PFSK-1 (cell line): ENCODE results near the gene HMX1.

Experiments
- POLR2AphosphoS5 ChIP-seq: IDR thresholded peaks from 2 replicates; pipeline ENCODE4 v1.6.1; 2012; ENCODE audit warnings: low read depth, mild to moderate bottlenecking, control low read depth, low read length, moderate library complexity
- REST ChIP-seq, 2 experiments: IDR thresholded peaks; 2 replicates each; pipeline versions ENCODE4 v1.6.1 to v1.8.0; 2011 to 2012; ENCODE audit warnings: low read depth in 2 of 2, low read length in 2 of 2, control low read depth in 1 of 2, inconsistent platforms in 1 of 2, mild to moderate bottlenecking in 1 of 2, moderate library complexity in 1 of 2; ENCODE audit not compliant: insufficient read depth in 1 of 2
- TAF1 ChIP-seq: IDR thresholded peaks from 2 replicates; pipeline ENCODE4 v1.6.1; 2012; ENCODE audit warnings: low read length, control low read depth, borderline replicate concordance; ENCODE audit not compliant: insufficient read depth

- TF ChIP-seq POLR2AphosphoS5, result no peak
- TF ChIP-seq TAF1, result no peak
- no peak for TF ChIP-seq REST (IDR thresholded peaks at IDR 0.05; ENCODE audit: insufficient read depth in 1 of 2, low read depth in 2 of 2, low read length in 2 of 2)
Measured at GRCh38 chr4:8848507-8849265, 23.0 kb downstream of the HMX1 start.
